GM12864 (cell line): Measurements from ENCODE around the gene GPT2.

Experiments
- DNase-seq: peaks from one replicate; pipeline ENCODE4 v3.0.0-alpha.2; 2011; ENCODE audit warnings: low read depth
- H3K4me3 ChIP-seq: 2 replicates; pipeline ENCODE4 v1.5.1; 2011; ENCODE audit warnings: mild to moderate bottlenecking, low read depth, low read length, control low read depth
- CTCF ChIP-seq: IDR thresholded peaks from 2 replicates; pipeline ENCODE4 v1.5.1; 2011; ENCODE audit warnings: low read depth, mild to moderate bottlenecking, moderate library complexity, low read length, control low read depth, inconsistent platforms; ENCODE audit errors: missing control alignments

Gene GPT2

GRCh38 chr16:46883353-46883689, 841 bp upstream of the GPT2 start:
- no peak for TF ChIP-seq CTCF
- DNase-seq, result no peak
- H3K4me3 ChIP-seq, result peak overlapping the region; percentile 85

- H3K4me3 ChIP-seq, result peak overlapping the region; percentile 85
- DNase-seq, result no peak
- TF ChIP-seq CTCF, result no peak
Observed at GRCh38 chr16:46884513-46885293, 541 bp downstream of the GPT2 start.

- no peak overlapping the region for H3K4me3 ChIP-seq
- no peak for DNase-seq
- TF ChIP-seq CTCF, result no peak
Observed at GRCh38 chr16:46885960-46886763, 2.0 kb downstream of the GPT2 start.

- no peak overlapping the region for H3K4me3 ChIP-seq
- no peak for DNase-seq
- TF ChIP-seq CTCF, result no peak
Observed at GRCh38 chr16:46886764-46887523, 2.8 kb downstream of the GPT2 start.

- H3K4me3 ChIP-seq, result no peak overlapping the region
- TF ChIP-seq CTCF, result no peak
- DNase-seq, result no peak
Observed at GRCh38 chr16:46887524-46887854, 3.3 kb downstream of the GPT2 start.

- no peak for TF ChIP-seq CTCF
- no peak for DNase-seq
- H3K4me3 ChIP-seq, result no peak overlapping the region
Observed at GRCh38 chr16:46889245-46889941, 5.2 kb downstream of the GPT2 start.
